ENCODE data around the gene SIPA1L2.
"Not testable (repeated sequence)": the region's sequence is repeated elsewhere in the genome, so short reads cannot be mapped to it uniquely, and the experiment has no call there.

Gene SIPA1L2

DNA sequence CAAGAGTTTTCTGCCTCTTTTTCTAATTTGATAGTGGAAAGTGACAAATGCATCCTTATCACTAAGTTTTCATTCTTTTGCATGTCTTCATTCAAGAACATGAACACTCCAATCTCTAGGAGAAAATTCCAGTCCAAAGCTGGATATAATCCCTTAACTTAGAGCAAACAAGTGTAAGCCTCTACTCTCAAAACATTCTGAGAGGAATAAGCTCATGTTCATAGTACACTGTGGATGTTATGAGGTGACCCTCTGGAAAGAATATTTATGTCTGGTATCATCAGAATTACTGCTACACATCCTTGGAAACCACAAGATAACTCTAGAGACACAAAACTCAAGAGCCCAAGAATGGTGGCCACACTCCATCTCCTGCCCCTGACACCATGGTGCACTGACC is 15.1 kb downstream of the SIPA1L2 start:
- DNase-seq = no peak

DNA sequence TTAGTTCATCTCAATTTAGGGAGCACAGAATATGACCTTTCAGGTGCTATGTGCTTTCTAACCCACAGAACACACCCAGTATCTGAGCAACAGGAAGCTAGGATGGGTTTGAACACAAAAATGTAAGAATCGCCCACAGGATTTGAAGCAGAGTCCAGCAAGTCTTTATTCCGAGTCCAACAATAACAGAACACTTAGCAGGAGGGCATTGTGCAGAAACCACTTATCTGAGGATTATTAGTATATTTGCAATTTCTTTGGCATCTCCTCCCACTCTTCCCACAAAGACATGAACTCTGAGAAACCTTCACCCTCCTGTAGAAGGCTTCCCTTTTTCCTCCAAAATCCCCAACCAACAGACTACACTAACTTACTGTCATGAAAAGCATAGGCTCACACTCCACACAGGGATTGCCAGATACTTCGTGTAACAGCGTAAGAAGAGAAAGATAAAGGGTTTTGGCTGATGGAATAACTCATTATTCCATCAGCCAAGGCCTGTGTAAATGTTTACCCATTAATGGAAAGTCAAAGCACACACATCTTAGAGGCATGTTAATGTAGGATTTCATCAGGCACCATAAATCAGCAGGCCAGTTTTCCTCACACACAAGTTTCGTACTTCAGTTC is 16.1 kb downstream of the SIPA1L2 start:
- DNase-seq = no peak

DNA sequence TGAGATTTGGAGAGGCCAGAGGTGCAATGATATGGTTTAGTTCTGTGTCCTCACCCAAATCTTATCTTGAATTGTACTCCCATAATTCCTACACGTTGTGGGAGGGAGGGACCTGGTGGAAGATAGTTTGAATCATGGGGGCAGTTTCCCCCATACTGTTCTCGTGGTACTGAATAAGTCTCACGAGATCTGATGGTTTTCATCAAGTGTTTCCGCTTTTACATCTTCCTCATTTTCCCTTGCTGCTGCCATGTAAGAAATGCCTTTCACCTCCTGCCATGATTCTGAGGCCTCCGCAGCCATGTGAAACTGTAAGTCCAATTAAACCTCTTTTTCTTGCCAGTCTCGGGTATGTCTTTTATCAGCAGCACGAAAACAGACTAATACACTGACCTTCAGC is 17.1 kb downstream of the SIPA1L2 start:
- DNase-seq = not testable (repeated sequence)

DNA sequence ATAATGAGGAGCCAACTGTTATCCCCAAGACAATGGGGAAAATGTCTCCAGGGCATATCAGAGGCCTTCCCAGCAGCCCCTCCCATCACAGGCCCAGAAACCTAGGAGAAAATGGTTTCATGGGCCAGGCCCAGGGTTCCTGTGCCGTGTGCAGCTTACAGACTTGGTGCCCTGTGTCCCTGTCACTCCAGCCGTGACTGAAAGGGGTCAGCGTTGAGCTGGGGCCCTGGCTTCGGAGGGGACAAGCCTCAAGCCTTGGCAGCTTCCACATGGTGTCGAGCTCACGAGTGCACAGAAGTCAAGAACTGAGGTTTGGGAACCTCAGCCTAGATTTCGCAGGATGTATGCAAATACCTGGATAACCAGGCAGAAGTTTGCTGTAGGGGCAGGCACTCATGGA is 18.1 kb downstream of the SIPA1L2 start:
- DNase-seq = no peak

DNA sequence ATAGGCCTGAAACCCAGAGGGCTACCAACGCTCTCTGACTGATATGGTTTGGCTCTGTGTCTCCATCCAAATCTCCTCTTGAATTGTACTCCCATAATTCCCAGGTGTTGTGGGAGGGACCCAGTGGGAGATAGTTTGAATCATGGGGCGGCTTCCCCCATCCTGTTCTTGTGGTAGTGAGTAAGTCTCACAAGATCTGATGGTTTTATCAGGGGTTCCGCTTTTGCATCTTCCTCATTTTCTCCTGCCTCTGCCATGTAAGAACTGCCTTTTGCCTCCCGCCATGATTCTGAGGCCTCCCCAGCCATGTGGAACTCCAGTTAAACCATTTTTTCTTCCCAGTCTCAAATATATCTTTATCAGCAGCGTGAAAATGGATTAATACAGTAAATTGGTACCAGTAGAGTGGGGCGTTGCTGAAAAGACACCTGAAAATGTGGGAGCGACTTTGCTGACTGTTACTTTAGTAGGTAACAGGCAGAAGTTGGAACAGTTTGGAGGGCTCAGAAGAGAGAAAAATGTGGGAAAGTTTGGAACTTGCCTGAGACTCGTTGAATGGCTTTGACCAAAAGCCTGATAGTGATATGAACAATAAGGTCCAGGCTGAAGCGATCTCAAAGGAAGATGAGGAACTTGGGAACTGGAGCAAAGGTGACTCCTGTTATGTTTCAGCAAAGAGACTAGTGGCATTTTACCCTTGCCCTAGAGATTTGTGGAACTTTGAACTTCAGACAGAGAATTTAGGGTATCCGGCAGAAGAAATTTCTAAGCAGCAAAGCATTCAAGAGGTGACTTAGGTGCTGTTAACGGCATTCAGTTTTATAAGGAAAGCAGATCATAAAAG is 18.8 kb downstream of the SIPA1L2 start:
- not testable (repeated sequence) for DNase-seq

DNA sequence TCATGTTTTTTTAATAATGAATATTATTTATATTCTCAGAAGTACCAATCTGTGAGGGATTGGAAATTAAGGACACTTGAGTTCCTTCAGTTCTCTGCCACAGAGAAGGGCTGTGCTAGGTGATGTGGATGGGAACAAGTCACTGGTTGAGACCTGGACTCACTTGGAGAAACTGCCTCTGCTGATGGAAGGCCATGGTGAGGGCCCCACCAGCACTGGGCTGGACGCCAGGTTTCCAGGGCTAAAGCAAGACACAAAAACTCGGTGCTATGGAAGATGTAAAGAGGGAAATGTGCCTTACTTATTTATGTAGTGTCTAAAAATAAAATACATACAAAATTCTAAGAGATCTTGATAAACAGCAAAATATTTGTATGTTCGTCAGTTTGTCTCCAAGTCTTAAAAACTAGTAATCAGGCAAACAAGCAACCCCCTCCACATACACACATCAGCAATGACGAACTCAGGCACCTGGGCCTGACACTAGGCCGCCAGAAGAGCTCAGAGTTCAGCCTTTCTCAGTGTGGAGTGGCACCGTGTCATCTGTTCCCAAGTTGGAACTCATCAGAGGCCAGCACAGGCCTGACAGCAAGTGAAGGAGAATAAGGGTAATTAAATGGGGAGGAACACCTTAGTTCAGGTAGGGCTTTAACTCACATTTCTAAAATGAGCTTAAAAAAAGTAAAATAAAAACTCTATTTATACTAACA is 19.6 kb downstream of the SIPA1L2 start:
- no peak for DNase-seq

DNA sequence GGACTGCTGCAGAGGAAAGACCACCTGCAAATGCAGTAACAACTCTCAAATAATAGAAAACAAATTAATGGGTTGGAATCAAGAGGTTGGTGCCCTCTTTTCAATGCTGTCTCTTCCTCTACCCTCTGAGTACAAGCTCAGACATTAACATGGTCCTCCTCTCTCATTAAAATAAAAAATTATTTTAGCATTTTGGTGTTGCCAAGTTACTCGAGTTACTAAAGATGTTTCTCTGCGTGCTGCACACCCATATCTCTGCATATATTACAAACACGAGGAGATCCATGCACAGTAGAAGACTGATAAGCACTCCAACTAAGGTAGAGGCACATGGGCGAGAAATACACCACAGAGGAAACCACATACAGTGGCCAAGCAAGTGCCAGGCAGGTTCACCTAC is 21.5 kb downstream of the SIPA1L2 start:
- no peak for DNase-seq

DNA sequence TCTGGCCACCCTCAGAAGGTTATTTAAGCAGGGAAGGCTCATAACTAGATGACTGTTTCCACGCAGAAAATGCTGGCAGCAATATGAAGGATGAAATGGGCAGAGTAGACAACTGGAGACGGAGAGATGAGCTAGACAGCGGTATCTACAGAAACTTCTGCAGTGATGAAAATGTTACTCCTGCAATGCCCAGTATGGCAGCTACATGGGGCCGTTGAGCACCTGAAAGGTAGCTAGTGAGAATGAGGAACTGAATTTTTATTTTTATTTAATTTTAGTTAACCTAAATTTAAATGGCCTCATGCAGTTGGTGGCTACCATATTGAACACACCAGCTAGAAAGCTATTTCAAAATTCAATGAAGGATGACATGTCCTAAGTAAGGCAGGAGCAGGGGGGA is 27.3 kb downstream of the SIPA1L2 start:
- no peak for DNase-seq

DNA sequence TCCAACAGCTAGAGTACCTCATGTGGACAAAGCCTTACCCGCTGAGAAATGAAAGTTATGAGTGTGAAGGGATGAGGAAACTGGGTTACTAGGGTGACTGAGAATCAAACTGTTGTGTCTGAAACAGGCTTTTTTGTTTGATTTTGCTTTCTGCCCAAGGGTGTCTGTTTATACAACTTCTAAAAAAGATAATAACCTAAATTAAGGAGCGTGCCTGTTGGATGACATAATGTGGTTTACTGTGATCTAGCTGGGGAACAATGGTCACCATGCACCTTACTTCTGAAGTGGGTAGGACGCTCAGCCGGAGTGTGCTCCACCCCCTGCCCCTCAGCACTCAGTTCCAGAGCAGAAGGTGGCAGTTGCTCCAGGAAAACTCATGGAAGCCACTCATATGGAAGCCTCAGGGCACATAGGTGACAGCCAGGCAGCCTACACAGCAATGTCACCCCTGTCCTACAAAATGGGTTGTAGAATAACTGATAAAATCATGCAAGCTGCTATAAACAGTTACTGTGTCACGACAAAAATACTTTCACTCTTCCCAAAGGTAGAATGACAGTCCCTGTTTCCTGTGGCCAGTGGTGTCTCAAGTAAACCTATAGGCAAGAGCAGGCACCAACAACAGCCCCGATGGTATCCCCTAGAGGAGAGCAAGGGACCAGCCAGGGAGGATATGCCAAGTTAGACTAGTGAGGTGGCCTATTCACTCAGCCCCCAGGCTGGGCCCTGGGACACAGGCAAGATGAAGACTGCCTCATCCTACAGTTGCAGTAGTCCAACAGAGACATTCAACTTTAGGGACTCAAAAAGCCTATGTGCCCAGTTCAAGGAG is 29.3 kb downstream of the SIPA1L2 start:
- no peak for DNase-seq

DNA sequence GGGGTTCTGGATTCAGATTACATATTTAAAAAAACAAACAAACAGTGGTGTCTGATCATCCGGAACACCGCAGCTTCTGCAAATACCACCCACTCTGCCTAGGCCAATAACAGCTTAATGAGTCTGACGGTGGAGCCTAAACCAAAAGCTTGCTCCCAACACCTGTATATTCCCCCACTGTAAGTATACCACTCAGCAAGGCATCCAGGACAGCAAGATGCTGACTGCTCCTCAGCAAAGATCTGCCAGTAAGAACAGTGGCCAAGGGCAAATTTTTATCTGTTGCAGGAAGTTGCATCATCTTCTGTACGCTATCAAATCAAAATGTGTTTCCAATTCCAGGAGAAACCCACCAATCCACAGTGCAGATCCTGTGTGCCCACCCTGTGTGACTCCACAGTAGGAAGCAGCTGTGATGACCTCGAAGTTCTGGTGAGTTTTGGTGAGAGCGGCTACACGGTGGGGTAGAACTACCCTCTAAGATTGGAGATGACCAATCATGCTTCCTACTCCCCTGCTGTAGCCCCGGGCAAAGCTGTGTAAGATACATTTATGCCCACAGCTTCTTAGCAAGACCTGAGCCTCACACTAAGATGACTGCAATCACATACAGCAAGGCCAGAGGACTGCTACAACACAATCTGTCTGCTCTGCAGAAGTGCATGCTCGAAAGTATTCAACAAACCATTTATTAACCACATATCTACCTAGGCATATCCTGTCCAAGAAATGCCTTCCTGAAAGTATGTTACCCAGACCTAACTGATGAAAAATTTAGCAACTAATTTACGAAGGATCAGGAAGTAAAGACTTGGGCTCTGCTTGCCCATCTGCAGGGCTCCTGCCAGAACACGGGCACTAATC is 30.5 kb downstream of the SIPA1L2 start:
- DNase-seq = no peak

DNA sequence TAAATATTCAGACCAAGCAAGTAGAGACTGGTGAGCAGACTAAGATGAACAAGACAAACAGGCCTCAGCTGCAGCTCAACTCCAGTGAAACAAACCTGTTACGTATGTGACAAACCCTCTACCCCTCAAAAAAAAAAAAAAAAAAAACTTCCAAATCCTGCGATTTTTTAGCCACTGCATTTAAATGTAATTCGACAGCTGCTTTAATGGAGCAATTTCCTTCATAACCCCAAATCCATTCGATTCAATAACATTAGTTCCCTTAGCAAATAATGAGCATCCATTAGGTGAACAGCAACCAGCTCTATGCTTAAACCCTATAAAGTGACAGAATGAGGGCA is 31.1 kb downstream of the SIPA1L2 start:
- DNase-seq = no peak

DNA sequence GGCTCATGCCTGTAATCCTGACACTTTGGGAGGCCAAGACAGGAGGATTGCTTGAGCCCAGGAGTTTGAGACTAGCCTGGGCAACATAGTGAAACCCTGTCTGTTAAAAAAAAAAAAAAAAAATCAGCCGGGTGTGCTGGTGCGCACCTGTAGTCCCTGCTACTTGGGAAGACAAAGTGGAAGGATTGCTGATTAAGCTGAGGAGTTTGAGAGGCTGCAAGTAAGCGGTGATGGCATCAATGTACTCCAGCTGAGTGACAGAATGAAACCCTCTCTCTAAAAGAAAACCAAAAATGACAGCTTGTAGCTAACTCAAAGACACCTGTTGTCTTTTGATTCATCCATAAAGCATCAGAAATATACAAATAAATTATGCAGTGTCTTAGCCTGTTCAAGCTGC is 31.8 kb downstream of the SIPA1L2 start:
- DNase-seq = no peak

DNA sequence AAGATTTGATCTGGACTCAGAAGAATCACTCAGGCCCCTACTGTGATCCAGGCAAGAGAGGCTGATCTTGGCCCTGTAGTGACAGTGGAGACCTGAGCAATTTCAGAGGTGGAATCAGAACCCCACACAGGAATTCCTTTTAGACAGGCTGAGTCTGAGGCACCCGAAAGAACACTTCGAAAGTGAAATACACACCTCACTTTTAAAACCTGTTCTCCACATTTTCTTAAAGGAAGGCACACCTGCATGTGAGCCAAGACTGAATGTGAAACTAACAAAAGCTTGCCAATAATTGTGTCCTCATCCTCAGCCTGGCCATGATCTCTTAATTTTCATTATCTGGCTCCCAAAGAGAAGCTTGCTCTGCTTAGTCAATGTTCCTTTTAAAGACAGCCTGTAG is 32.2 kb downstream of the SIPA1L2 start:
- no peak for DNase-seq

DNA sequence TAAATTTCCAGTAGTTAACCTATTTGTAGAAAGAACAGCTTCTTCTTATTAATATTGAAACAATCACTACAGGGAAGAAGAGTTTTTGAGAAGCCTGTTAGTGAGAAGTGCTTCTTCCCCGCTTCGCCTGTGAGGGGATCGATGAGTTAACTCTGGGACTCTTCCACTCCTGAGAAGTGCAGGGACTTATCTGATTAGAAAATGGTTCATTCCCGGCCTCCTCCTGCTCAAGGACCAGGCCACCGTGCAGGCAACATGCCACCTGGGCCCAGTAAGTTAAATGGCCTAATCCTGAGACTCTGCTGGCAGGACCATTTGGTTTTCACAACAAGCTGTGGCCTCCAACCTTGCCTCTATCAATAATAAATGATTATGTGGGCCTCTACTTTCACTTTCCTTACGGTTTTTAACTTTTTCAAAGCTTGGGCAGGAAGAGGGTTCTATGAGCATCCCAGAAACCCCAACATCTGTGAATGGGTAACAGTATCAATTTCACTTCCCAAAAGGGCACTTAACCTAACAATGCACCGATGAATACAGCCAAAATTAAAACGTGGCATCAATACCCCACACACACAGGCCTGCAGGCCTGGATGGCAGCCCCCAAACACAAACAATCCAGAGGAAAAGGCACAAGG is 33.1 kb downstream of the SIPA1L2 start:
- DNase-seq = no peak

DNA sequence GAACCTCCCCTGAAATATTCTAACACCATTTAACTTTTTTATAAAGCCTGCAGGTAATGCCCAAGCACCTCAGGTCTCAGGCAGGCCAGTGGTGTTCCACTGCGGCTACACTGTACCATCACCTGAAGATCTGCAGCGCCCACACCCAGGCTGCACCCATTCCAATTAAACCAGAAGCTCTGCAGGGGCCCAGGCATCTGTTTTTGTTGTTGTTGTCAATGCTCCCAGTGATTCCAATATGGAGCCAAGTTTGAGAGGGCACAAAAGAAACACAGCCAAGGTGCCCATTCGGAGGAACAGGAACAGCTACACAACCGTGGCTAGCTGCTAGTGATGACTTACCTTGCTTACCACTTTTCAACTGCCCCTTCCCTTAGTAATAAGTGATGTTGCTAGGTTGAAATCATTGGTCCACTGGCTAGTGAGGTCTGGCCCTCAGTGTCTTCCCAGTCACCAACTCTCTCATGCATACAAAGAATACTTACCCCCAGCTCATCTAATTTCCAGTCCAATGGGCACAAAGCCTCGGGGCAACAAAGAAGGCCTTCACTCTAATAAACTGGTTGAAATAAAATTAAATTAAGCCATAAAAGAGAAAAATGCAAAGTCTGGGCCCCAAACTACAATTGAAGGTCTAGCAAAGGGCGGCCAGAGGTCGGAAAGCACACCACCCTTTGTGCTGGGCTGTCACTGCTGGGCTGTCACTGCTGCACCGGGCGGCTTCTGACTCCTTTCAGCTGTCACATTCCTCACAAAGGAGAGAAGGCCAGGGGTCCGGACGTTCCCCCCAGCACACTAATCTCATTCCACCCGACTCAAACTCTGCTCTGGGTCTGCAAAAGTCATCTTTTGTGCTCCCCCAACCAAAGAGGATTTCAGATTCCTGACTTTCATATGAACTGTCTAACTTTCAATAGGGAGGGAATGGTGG is 34.9 kb downstream of the SIPA1L2 start:
- DNase-seq = no peak

DNA sequence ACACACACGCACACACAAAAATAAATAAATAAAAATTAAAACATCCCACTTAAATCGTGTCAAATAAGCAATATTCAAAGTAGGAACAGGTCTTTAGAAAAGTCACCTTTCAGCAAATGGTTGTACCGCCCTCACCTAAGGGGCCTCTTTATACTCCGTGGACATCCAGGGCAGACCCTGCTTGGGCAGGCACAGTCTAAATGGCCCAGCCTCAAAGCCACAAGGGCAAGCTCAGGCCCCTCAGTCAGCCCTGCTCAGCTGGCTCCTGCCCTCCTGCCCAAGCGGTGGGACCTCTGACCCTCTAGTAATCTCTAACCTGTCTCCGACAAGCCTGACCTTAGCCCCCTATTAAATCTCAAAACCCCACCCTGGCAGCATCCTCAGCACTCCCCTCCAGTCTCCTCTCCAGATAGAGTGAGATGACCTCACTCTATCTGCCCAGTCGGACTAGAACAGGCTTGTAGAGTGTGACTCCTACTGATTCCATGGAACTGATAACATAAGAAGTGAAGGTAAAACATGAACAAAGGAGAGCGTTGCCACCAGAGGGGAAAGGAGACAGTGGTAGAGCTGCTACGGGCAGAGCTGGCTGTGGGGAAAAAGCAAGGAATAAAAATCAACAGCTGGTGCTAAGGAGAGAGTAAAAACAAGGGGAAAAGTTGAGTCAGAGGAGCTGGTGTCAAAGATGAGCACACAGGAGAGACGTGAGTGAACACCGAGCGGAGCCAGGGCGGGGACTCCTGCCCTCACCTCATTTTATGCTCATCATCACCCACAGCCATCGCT is 36.0 kb downstream of the SIPA1L2 start:
- DNase-seq = no peak

DNA sequence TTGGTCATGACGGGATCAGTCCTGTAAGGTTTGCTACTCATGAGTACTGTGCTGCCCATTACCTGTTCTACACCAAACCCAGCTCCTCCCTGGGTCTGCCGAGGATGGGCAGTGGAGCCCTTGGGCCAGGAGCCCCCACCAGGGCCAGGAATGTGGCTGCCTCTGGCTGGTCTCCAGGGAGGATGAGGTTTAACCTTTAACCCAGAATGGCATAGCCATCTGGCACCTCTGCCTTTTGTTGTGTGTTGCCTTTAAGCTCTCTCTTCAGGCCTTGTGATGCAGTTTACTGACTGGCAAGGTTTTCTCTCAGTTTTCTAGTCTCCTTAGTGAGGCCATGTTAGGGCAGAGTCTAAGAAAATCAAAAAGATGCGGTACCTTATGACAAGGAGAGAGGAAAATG is 38.6 kb downstream of the SIPA1L2 start:
- no peak for DNase-seq

DNA sequence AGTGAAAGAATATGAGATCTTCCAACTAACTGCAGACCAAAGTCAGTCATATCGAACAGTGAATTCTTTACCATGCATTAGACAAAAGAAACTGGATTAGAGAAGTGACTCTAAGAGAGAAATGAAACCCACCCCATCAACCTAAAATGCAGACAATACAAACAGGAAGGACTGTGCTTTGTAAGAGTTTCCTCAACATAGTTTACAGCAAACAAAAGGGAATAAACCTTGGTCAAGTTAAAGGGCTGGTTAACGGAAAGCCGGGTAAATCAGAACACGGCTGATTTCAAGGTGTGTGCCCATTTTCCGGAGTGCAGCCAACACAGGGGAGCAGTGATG is 39.2 kb downstream of the SIPA1L2 start:
- no peak for DNase-seq

DNA sequence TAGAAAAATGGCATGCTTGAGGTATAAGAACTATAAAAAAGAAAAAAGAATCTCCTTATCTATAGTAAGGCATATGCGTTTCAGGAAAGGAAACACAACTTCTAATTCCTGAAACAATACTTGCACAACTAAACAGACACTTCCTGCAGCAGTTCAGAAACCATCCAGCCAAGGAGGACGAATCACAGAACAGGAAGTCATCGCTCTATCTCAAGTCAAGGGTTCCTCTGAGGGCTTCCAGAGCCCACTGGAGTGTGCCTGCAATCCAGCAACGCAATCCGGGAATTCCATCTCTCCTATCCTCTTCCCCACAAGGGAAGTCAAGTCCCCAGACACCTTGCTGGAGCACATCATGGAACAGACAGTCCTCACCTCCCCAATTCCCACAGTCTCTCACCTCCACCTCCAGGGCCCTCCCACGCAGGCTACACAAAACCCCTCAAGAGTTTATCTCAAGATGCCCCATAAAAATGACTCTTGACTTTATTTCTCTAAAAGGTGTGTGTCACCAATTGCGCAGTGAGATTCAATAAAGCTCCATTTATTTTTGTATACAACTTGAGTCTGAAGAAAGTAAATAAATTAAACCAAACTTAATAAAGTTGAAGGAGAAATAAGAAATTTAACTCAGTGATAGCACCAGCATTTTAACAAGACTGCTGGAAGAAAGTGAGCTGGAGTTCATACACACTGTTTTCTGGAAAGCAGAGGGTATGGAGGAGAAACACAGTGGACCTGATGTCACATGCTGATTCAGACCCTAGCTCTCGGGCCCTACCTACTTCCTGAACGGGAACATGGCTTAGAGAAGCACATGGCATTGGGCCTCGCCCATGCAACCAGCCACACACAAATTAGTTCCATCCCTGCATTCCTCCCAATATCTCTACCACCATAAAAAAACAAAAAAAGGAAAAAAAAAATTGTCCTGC is 39.9 kb downstream of the SIPA1L2 start:
- no peak for DNase-seq
